ENCODE results near the gene ADARB2.

Gene ADARB2

DNA sequence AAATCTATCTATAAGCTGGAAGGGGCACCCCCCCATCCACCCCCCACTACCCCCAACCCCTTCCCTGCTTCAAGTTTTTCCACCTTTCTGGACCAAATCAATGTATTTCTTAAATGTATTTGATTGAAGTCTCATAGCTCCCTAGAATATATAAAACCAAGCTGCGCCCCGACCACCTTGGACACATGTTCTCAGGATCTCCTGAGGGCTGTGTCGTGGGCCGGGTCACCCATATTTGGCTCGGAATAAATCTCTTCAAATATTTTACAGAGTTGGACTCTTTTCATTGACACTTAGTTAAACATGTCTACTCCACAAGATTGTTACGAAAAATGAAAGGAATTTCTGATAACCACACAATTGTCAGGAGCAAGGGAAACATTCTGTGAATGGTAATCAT, 215.6 kb downstream of the ADARB2 start:
- no peak for TF ChIP-seq EP300 (IDR thresholded peaks at IDR 0.05; ENCODE audit: borderline replicate concordance)
- no peak for TF ChIP-seq CREB1 (IDR thresholded peaks at IDR 0.05; ENCODE audit: low read depth)
- no peak for TF ChIP-seq TAF1 (IDR thresholded peaks at IDR 0.05; ENCODE audit: low read depth)
- TF ChIP-seq MAX (IDR thresholded peaks at IDR 0.05), result no peak
- TF ChIP-seq RAD21 (IDR thresholded peaks at IDR 0.05; ENCODE audit: low read depth), result no peak
- TF ChIP-seq, protein P1, sequence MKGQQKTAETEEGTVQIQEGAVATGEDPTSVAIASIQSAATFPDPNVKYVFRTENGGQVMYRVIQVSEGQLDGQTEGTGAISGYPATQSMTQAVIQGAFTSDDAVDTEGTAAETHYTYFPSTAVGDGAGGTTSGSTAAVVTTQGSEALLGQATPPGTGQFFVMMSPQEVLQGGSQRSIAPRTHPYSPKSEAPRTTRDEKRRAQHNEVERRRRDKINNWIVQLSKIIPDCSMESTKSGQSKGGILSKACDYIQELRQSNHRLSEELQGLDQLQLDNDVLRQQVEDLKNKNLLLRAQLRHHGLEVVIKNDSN (IDR thresholded peaks at IDR 0.05), result no peak
- TF ChIP-seq, protein P2, sequence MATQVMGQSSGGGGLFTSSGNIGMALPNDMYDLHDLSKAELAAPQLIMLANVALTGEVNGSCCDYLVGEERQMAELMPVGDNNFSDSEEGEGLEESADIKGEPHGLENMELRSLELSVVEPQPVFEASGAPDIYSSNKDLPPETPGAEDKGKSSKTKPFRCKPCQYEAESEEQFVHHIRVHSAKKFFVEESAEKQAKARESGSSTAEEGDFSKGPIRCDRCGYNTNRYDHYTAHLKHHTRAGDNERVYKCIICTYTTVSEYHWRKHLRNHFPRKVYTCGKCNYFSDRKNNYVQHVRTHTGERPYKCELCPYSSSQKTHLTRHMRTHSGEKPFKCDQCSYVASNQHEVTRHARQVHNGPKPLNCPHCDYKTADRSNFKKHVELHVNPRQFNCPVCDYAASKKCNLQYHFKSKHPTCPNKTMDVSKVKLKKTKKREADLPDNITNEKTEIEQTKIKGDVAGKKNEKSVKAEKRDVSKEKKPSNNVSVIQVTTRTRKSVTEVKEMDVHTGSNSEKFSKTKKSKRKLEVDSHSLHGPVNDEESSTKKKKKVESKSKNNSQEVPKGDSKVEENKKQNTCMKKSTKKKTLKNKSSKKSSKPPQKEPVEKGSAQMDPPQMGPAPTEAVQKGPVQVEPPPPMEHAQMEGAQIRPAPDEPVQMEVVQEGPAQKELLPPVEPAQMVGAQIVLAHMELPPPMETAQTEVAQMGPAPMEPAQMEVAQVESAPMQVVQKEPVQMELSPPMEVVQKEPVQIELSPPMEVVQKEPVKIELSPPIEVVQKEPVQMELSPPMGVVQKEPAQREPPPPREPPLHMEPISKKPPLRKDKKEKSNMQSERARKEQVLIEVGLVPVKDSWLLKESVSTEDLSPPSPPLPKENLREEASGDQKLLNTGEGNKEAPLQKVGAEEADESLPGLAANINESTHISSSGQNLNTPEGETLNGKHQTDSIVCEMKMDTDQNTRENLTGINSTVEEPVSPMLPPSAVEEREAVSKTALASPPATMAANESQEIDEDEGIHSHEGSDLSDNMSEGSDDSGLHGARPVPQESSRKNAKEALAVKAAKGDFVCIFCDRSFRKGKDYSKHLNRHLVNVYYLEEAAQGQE (IDR thresholded peaks at IDR 0.05; ENCODE audit: low read depth), result no peak
- no peak for TF ChIP-seq TCF12 (IDR thresholded peaks at IDR 0.05; ENCODE audit: low read depth)
- TF ChIP-seq TEAD4 (IDR thresholded peaks at IDR 0.05), result no peak
- TF ChIP-seq CEBPB (IDR thresholded peaks at IDR 0.05), result no peak
- no peak for TF ChIP-seq YY1 (IDR thresholded peaks at IDR 0.05; ENCODE audit: low read depth)
- TF ChIP-seq EGR1 (IDR thresholded peaks at IDR 0.05), result no peak
- no peak for TF ChIP-seq NFIC (IDR thresholded peaks at IDR 0.05)
- no peak for TF ChIP-seq FOXM1 (IDR thresholded peaks at IDR 0.05; ENCODE audit: borderline replicate concordance, low read depth)
- no peak for TF ChIP-seq ZBTB7A (IDR thresholded peaks at IDR 0.05; ENCODE audit: low read depth)

DNA sequence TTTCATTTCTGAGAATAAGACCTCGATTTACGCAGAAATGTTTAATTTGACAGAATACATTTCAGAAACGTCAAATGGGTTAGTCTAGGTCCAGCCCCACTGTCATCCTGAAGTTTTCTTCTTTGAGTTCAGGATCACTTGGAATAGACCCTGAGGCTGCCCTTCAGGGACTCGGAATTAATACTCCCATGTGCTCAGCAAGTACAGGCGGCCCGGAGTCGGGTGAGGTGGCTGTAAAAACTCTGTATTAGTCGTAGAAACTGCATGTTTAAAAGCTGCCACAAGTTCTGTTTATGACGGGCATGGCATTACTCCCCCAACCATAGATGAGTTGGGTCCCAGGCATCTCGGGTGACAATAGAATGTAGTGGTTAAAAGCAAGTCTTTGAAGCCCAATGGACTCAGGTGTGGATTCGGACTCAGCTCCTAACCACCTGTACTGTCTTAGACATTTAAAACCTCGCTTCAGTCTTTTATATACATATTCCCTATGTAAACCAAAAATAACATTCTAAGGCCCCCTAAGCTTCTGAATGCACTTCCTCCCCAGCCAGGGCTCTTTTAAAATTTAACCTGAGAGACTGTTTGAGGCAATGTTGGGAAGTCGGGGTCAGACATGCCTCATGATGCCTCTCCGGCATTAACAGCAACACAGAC, 216.3 kb downstream of the ADARB2 start:
- TF ChIP-seq CREB1 (IDR thresholded peaks at IDR 0.05; ENCODE audit: low read depth) (no peak), NFIC (IDR thresholded peaks at IDR 0.05) (no peak), TEAD4 (IDR thresholded peaks at IDR 0.05) (no peak)
- TF ChIP-seq, protein P1 (IDR thresholded peaks at IDR 0.05), result no peak

GRCh38 chr10:1519391-1519790, 217.9 kb downstream of the ADARB2 start:
- TF ChIP-seq, protein P2 (IDR thresholded peaks at IDR 0.05; ENCODE audit: low read depth), result no peak
- no peak for TF ChIP-seq RAD21 (IDR thresholded peaks at IDR 0.05; ENCODE audit: low read depth)
- TF ChIP-seq MAX (IDR thresholded peaks at IDR 0.05), result no peak
- TF ChIP-seq, protein P1 (IDR thresholded peaks at IDR 0.05), result no peak

DNA sequence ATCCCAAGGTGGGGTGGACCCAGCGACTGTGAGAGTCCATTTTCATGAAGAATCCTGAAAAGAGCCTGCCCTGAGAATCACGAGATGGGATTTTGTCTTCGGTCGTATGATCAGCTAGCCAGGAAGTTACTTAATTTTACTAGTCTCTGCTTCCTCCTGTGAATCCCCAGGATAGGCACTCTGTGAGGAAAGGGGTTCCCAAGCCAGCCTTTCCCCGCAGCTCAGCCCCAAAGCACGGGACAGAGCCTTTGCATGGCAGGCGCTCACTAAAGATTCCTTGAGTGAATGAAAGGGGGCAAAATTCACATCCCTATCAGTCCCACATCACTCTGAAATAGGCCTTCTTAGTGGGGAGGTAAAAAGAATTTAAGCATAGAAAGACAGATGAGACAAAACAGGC, 219.6 kb downstream of the ADARB2 start:
- TF ChIP-seq YY1 (IDR thresholded peaks at IDR 0.05; ENCODE audit: low read depth), result no peak
- TF ChIP-seq TAF1 (IDR thresholded peaks at IDR 0.05; ENCODE audit: low read depth), result no peak
- TF ChIP-seq CEBPB (IDR thresholded peaks at IDR 0.05), result no peak
- no peak for TF ChIP-seq ZBTB7A (IDR thresholded peaks at IDR 0.05; ENCODE audit: low read depth)
- no peak for TF ChIP-seq FOXM1 (IDR thresholded peaks at IDR 0.05; ENCODE audit: borderline replicate concordance, low read depth)
- TF ChIP-seq, protein P2 (IDR thresholded peaks at IDR 0.05; ENCODE audit: low read depth), result no peak
- no peak for TF ChIP-seq TCF12 (IDR thresholded peaks at IDR 0.05; ENCODE audit: low read depth)
- no peak for TF ChIP-seq TEAD4 (IDR thresholded peaks at IDR 0.05)
- TF ChIP-seq, protein P1 (IDR thresholded peaks at IDR 0.05), result no peak
- no peak for TF ChIP-seq NFIC (IDR thresholded peaks at IDR 0.05)
- TF ChIP-seq EGR1 (IDR thresholded peaks at IDR 0.05), result no peak
- no peak for TF ChIP-seq RAD21 (IDR thresholded peaks at IDR 0.05; ENCODE audit: low read depth)
- no peak for TF ChIP-seq MAX (IDR thresholded peaks at IDR 0.05)
- no peak for TF ChIP-seq CREB1 (IDR thresholded peaks at IDR 0.05; ENCODE audit: low read depth)
- no peak for TF ChIP-seq EP300 (IDR thresholded peaks at IDR 0.05; ENCODE audit: borderline replicate concordance)

All from Ishikawa (cell line).